Activated CD4-positive, alpha-beta memory T cell treated with anti-CD3 and anti-CD28 coated beads for 36 hours (primary cell): ENCODE measurements around the gene TBC1D24. TPM values are rescaled to one million over a fixed set of nuclear protein-coding genes. Genes with fewer than 3 reads are reported as not detected.
"Not testable (repeated sequence)": the region's sequence is repeated elsewhere in the genome, so short reads cannot be mapped to it uniquely, and the experiment has no call there.

ENCODE experiments used
- CTCF ChIA-PET: fragments of 350-600 bp; sonication (Branson Sonifier 250); formaldehyde crosslinking; loops from one replicate; lab custom pipeline; 2021; ENCODE audit warnings: antibody characterized with exemption, inconsistent platforms; lab: Charles Lee
- POLR2A ChIA-PET: fragments of 350-600 bp; sonication (Branson Sonifier 250); formaldehyde crosslinking; loops from one replicate; lab custom pipeline; 2021; ENCODE audit warnings: antibody characterized with exemption; lab: Charles Lee
- DNase-seq: peaks from one replicate; pipeline ENCODE4 v3.0.0-alpha.2; 2020
- H3K27ac Mint-ChIP-seq: one replicate; pipeline ENCODE4 v1.8.0; 2021; ENCODE audit warnings: mixed read lengths
- H3K27me3 Mint-ChIP-seq: one replicate; pipeline ENCODE4 v1.8.0; 2021; ENCODE audit warnings: mixed read lengths
- H3K36me3 Mint-ChIP-seq: one replicate; pipeline ENCODE4 v1.8.0; 2021; ENCODE audit warnings: mixed read lengths
- H3K4me1 Mint-ChIP-seq: one replicate; pipeline ENCODE4 v1.8.0; 2021; ENCODE audit warnings: low read depth, mixed read lengths
- H3K4me3 Mint-ChIP-seq: one replicate; pipeline ENCODE4 v1.8.0; 2021; ENCODE audit warnings: mild to moderate bottlenecking, mixed read lengths
- H3K9me3 Mint-ChIP-seq: one replicate; pipeline ENCODE4 v1.8.0; 2021; ENCODE audit warnings: mixed read lengths
- intact Hi-C: fragments of 100-400 bp; cut with micrococcal nuclease; formaldehyde crosslinking; loops from one replicate; pipeline ENCODE4 v1.15.1; 2023
- total RNA-seq, 2 experiments: library from RNA; stranded (reverse); gene quantifications; one replicate each; pipeline ENCODE4 v1.2.3, GENCODE V29; 2021

TBC1D24 gene
- total RNA-seq, 2 experiments from 2014 or later = 12.2 to 12.4 TPM

DNA sequence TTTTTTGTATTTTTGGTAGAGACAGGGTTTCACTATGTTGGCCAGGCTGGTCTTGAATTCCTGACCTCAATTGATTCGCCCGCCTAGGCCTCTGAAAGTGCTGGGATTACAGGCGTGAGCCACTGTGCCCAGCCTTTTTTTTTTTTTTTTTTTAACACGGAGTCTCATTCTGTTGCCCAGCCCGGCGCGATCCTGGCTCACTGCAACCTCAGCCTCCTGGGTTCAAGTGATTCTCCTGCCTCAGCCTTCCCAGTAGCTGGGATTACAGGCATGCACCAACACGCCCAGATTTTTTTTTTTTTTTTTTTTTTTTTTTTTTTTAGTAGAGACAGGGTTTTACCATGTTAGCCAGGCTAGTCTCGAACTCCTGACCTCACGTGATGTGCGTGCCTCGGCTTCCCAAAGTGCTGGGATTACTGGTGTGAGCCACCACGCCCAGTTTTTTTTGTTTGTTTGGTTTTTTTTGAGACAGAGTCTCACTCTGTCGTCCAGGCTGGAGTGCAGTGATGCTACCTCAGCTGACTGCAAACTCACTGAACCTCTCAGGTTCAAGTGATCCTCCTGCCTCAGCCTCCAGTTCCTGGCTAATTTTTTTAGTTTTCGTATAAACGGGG is 58.3 kb downstream of the TBC1D24 start:
- intact Hi-C loops = loop anchor here (2.0 kb wide), 1 partner anchor 20 kb away; the partner anchor contains the start of gene ATP6V0C
- not testable (repeated sequence) for DNase-seq, H3K36me3 Mint-ChIP-seq, H3K9me3 Mint-ChIP-seq, H3K27me3 Mint-ChIP-seq
- Mint-ChIP-seq H3K27ac (peak overlapping the region; percentile 94), H3K4me1 (peaks cover 23% of the 10 kb centered on the region), H3K4me3 (peak overlapping the region; percentile 91)
- ChIA-PET CTCF (interaction anchor here (1.3 kb wide), 1 partner anchor 13 kb away, joined by 4 read pairs; no protein-coding TSS in a partner anchor), POLR2A (interaction anchor here (0.6 to 5.1 kb wide), 3 partner anchors 14 to 639 kb away, joined by 3 to 43 read pairs (median 7); partner anchors contain the start of genes AMDHD2 and ATP6V0C)

DNA sequence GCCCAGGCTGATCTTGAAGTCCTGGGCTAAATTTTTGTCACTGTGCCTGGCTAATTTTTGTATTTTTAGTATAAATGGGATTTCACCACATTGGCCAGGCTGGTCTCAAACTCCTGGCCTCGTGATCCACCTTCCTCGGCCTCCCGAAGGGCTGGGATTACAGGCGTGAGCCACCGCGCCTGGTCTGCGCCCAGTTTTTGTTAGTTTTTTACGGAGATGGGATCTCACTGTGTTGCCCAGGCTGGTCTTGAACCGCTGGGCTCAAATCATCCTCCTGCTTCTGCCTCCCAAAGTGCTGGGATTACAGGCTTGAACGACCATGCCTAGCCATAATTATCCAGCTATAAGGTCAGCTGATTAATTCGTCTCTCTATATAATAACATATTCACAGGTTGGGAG is 59.0 kb downstream of the TBC1D24 start:
- Mint-ChIP-seq H3K27me3 (no peaks in the 10 kb centered on the region), H3K36me3 (peaks cover 2% of the 10 kb centered on the region), H3K27ac (peak overlapping the region; percentile 62), H3K9me3 (no peaks in the 10 kb centered on the region), H3K4me3 (peak overlapping the region; percentile 41), H3K4me1 (peaks cover 26% of the 10 kb centered on the region)
- no peak for DNase-seq
- POLR2A ChIA-PET = interaction anchor here (5.1 kb wide), 1 partner anchor 14 kb away, joined by 43 read pairs; the partner anchor contains the start of gene AMDHD2
- CTCF ChIA-PET = no interaction called here
- intact Hi-C loops = loop anchor here (2.0 kb wide), 1 partner anchor 21 kb away; the partner anchor contains the start of gene ATP6V0C

DNA sequence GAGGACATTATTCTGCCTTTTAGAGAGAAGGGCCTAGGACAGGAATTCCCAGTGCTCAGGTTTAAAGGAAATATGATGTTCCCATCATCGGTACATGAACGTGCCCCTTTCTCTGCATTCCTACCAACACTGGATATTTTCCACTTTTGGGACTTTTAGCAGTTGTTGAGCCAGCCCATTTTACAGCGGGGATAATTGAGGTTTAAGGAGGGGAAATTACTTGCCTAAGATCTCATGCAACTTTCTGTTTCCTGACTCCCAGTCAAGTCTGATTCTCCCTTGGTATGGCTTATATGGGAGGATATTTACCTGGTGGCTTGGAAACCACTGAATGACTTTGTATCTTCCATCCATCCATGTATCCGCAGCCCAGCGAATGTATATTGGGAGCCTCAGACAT is 59.4 kb downstream of the TBC1D24 start:
- H3K27me3 Mint-ChIP-seq, intact Hi-C loops, CTCF ChIA-PET, H3K27ac Mint-ChIP-seq, H3K9me3 Mint-ChIP-seq, H3K36me3 Mint-ChIP-seq, DNase-seq, H3K4me3 Mint-ChIP-seq: not testable (repeated sequence)
- peaks cover 30% of the 10 kb centered on the region for H3K4me1 Mint-ChIP-seq
- POLR2A ChIA-PET = interaction anchor here (5.1 kb wide), 1 partner anchor 15 kb away, joined by 43 read pairs; the partner anchor contains the start of gene AMDHD2

DNA sequence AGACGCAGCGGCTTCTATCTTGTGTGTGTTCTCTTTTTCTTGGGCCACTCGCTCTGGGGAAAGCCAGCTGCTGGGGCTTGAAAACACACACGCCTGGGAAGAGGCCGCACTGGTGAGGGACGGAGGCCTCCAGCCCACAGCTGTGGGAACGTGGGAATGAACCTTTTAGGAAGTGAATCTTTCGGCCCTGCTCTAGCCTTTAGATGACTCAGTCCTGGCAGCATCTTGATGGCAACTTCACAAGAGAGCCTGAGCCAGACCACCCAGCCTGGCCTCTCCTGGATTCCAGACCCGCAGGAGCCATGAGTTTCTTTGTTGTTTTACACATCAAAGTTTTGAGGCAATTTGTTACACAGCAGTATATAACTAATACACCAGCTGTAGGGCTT is 60.7 kb downstream of the TBC1D24 start:
- ChIA-PET CTCF (interaction anchor here (0.7 kb wide), 1 partner anchor 532 kb away, joined by 3 read pairs; no protein-coding TSS in a partner anchor), POLR2A (no interaction called here)
- Mint-ChIP-seq H3K4me3 (no peak overlapping the region), H3K4me1 (peaks cover 43% of the 10 kb centered on the region), H3K36me3 (peaks cover 6% of the 10 kb centered on the region), H3K9me3 (no peaks in the 10 kb centered on the region), H3K27ac (no peak overlapping the region), H3K27me3 (no peaks in the 10 kb centered on the region)
- no peak for DNase-seq
- intact Hi-C loops = no loop called here

DNA sequence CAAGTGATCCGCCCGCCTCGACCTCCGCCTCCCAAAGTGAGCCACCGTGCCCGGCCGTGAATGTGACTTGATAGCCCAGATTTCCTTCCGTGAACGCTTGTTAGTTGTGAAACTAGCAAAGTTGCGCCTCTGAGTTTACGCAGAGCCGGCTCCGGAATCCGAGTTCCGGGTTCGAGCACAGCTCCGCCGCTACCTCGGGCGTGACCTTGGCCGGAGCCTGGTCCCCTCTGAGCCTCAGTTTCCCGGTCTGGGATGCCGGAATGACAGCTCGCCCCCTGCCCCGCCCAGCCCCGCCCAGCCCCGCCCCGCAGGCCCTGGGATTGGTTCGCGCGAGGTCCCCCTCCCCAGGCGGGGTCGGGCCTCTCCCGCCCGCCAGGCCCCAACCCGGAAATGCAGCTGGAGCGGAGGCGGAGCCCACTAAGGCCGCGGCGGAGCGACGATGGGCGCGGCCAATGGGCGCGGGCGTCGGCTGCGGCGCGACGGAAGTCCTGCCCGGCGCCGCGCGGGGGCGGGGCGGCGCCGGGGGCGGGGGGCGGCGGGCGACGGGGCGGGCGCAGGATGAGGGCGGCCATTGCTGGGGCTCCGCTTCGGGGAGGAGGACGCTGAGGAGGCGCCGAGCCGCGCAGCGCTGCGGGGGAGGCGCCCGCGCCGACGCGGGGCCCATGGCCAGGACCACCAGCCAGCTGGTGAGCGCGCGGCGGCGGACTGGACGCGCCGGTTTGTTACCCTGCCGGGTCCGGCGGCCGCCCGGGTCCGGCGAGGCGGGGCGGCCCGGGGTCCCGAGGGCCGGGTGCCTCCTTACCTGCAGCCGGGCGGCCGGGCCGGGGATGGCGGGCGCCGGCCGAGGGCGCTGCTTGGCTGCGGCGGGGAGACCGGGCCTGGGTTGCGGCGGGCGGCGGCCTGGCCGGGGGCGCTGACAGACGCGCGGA is 62.8 kb downstream of the TBC1D24 start, which contains the start of gene PDPK1:
Gene PDPK1, plus strand, starts transcription at position 571 of the 929 bp plus-strand sequence. Its CDS starts 92 bp downstream, at position 663.
- peak; percentile 96 for DNase-seq
- ChIA-PET POLR2A (interaction anchor here (0.8 to 1.0 kb wide), 2 partner anchors 155 to 323 kb away, joined by 3 to 4 read pairs; partner anchors contain the start of gene PGP), CTCF (interaction anchor here (1.4 kb wide), 1 partner anchor 23 kb away, joined by 4 read pairs; the partner anchor contains the start of gene ATP6V0C)
- Mint-ChIP-seq H3K27ac (peak within 1 kb of the TSS; percentile 76), H3K4me3 (peak within 1 kb of the TSS; percentile 83), H3K9me3 (no peaks in the 10 kb centered on the region), H3K36me3 (peaks cover 6% of the 10 kb centered on the region), H3K4me1 (peaks cover 45% of the 10 kb centered on the region), H3K27me3 (no peaks in the 10 kb centered on the region)
- intact Hi-C loops = no loop called here

DNA sequence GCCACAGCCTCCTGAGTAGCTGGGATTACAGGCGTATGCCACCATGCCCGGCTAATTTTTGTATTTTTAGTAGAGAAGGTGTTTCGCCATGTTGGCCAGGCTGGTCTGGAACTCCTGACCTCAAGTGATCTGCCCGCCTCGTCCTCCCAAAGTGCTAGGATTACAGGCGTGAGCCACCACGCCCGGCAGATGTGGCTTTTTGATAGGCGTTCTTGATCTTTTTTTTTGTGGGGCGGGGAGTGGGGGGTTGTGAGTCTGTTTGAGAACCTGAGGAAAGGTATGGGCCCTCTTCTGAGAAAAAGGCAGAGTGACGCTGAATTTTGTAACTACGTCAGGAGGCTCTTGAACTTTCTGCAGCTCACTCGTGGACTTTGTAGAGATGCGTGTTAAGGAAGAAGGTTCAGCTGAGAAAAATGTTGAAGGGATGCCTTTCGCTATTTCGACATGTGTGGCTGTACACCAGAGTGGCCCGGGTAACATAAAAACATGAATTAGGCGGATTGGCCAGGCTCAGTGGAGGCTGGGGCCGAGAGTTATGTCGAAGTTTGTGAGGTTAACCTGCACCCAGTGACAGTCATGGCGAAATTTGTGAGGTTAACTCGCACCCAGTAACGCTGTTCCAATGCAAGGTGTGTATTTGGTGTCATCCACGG is 64.4 kb downstream of the TBC1D24 start:
- intact Hi-C loops, H3K36me3 Mint-ChIP-seq, H3K27me3 Mint-ChIP-seq, H3K9me3 Mint-ChIP-seq, DNase-seq: not testable (repeated sequence)
- Mint-ChIP-seq H3K4me3 (peak overlapping the region; percentile 83), H3K27ac (peak overlapping the region; percentile 54), H3K4me1 (peaks cover 41% of the 10 kb centered on the region)
- CTCF ChIA-PET = interaction anchor here (0.7 kb wide), 1 partner anchor 315 kb away, joined by 3 read pairs; no protein-coding TSS in a partner anchor
- POLR2A ChIA-PET = interaction anchor here (0.7 kb wide), 1 partner anchor 28 kb away, joined by 3 read pairs; no protein-coding TSS in a partner anchor

DNA sequence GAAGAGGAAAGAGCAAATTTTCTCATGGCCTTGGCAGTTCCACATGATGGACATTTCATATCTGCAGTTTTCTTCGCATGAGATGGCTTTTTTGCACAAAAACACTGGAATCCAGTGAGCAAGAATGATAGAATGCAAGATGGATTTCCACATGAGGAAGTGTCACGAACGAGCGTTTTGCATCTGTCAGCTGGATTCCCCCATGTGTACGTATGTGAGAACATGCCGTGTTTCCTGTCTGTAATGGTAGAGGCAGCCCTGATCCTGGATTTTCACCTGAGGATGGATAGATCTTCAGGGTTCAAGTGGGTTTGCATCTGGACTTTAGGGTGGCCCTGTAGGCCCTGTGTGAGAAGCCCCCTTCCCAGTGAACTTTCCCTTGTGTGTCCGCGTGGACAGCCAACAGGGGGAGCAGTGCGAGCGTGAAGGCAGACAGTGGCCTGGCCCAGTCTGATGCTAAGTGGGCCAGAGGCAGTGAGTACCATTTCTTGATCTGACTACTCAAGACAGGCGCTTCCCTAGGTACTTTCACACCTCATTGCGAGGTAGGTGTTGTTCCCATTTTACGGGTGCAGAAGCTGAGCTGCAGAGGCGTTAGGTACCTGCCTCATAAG is 65.0 kb downstream of the TBC1D24 start:
- H3K9me3 Mint-ChIP-seq, H3K27ac Mint-ChIP-seq, CTCF ChIA-PET, H3K27me3 Mint-ChIP-seq, intact Hi-C loops, POLR2A ChIA-PET, H3K36me3 Mint-ChIP-seq: not testable (repeated sequence)
- Mint-ChIP-seq H3K4me3 (peak overlapping the region; percentile 83), H3K4me1 (peaks cover 41% of the 10 kb centered on the region)
- peak; percentile 66 for DNase-seq

DNA sequence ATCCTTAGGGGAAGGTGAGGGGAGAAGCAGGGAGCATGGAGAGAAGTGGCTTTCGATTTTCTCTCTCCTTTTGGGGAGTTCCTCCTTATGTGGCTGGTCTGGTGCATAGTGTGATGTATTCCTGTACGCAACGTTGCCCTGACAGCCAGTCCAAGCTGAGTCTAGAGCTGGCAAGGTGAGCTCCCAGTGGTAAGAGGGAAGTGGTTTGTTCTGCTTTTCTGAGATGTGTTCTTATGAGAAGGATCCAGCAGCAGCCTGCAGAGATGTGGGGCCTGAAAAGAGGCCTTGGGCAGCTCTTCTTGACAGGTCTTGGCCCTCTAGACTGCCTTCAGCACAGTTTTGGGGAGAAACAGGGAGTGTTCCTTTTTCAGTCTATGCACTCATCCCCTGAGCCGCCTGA is 66.0 kb downstream of the TBC1D24 start:
- POLR2A ChIA-PET, DNase-seq, H3K27me3 Mint-ChIP-seq, H3K9me3 Mint-ChIP-seq, H3K36me3 Mint-ChIP-seq, CTCF ChIA-PET, intact Hi-C loops, H3K4me3 Mint-ChIP-seq: not testable (repeated sequence)
- Mint-ChIP-seq H3K4me1 (peaks cover 44% of the 10 kb centered on the region), H3K27ac (peak overlapping the region; percentile 54)

DNA sequence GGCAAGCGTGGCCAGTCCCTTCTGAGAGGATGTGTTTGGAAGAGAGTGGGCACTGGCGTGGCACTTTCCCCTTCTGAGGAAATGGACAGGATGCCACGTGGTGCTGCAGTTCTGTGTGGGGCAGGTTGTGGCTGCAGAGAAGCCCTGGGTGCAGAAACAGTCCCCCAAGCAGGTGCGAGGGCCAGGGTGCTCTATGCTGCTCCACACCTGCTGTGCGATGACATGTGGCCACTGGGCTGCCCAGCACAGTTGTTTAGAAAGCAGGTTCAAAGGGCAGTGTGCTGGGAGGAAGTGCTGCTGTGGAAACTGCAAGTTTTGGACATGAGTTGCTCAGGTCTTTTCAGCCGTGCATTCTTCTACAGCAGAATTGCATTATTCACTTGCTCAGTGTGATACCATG is 66.5 kb downstream of the TBC1D24 start:
- H3K9me3 Mint-ChIP-seq, POLR2A ChIA-PET, intact Hi-C loops, H3K4me3 Mint-ChIP-seq, CTCF ChIA-PET, H3K27me3 Mint-ChIP-seq, DNase-seq, H3K36me3 Mint-ChIP-seq: not testable (repeated sequence)
- Mint-ChIP-seq H3K4me1 (peaks cover 42% of the 10 kb centered on the region), H3K27ac (peak overlapping the region; percentile 54)

DNA sequence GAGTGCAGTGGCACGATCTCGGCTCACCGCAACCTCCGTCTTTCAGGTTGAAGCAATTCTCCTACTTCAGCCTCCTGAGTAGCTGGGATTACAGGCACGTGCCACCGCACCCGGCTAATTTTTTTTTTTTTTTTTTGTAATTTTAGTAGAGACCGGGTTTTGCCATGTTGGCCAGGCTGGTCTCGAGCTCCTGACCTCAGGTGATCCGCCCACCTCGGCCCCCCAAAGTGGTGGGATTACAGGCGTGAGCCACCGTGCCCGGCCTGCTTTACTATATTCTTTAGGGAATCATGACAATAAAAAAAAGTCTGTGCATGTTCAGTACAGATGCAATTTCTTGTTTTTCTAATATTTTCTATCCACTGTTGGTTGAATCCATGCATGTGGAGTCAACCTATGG is 68.8 kb downstream of the TBC1D24 start:
- H3K9me3 Mint-ChIP-seq, POLR2A ChIA-PET, CTCF ChIA-PET: not testable (repeated sequence)

DNA sequence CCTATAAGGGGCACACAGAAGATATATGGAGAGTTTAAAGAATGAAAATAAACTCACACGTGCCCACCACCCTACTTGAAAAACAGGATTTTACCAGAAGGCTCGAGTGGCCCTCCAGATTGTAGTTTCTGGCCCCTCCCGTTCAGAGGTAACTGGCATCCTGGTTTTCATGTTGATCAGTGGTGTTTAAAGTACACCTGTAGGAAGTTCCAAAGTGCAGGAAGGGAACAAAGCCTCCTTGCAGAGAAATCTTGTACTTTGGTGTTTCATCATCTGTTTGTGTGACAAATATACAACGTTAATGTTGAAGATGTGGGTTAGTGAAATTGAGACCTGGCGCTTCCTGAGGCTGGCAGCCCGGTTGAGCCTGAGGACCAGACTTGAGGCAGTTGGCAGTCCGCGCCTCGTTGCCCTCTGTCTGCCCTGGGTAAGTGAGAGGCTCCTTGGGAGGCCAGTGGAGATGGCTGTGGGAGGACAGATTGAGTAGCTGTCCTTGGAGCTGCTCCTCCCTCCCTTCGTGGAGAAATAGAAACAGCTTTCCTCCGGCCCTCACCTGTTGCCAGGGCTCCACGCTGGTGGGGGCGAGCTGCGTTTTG is 75.5 kb downstream of the TBC1D24 start:
- H3K27ac Mint-ChIP-seq, H3K9me3 Mint-ChIP-seq, H3K4me3 Mint-ChIP-seq, H3K27me3 Mint-ChIP-seq, intact Hi-C loops, CTCF ChIA-PET, H3K36me3 Mint-ChIP-seq, H3K4me1 Mint-ChIP-seq, POLR2A ChIA-PET, DNase-seq: not testable (repeated sequence)

More for the DNA sequence above, 68.8 kb downstream of the TBC1D24 start:
- DNase-seq, H3K4me3 Mint-ChIP-seq, H3K27ac Mint-ChIP-seq, H3K36me3 Mint-ChIP-seq, H3K27me3 Mint-ChIP-seq, intact Hi-C loops: not testable (repeated sequence)
- peaks cover 37% of the 10 kb centered on the region for H3K4me1 Mint-ChIP-seq
